Muscle of leg (tissue), 11 donors: Measurements from ENCODE around the gene OR52M1. TPM values are rescaled to one million over a fixed set of nuclear protein-coding genes. Genes with fewer than 3 reads are reported as not detected.
"Not testable (repeated sequence)": the region's sequence is repeated elsewhere in the genome, so short reads cannot be mapped to it uniquely, and the experiment has no call there.

ENCODE experiments used
- DNase-seq: peaks from one replicate; pipeline ENCODE4 v3.0.0; 2013
- H3K27ac ChIP-seq: one replicate; pipeline ENCODE4 v1.5.1; 2013; ENCODE audit warnings: mild to moderate bottlenecking, low read length, control low read depth
- H3K27me3 ChIP-seq: one replicate; pipeline ENCODE4 v1.6.1; 2013; ENCODE audit warnings: low read length; ENCODE audit not compliant: control insufficient read depth, insufficient read depth
- H3K36me3 ChIP-seq: one replicate; pipeline ENCODE4 v1.6.1; 2013; ENCODE audit warnings: low read length; ENCODE audit not compliant: control insufficient read depth, insufficient read depth
- H3K4me1 ChIP-seq: one replicate; pipeline ENCODE4 v1.6.1; 2013; ENCODE audit warnings: low read length; ENCODE audit not compliant: control insufficient read depth, insufficient read depth
- H3K4me3 ChIP-seq: one replicate; pipeline ENCODE4 v1.5.1; 2013; ENCODE audit warnings: low read length, control low read depth
- H3K9me3 ChIP-seq: replicated peaks from 2 replicates; pipeline ENCODE4 v1.6.1; 2013; ENCODE audit warnings: low read depth, low read length; ENCODE audit not compliant: control insufficient read depth
- WGBS: methylation state at CpG from one replicate; pipeline ENCODE4 v1.1.5; 2013; ENCODE audit warnings: missing lambda C conversion rate; ENCODE audit not compliant: insufficient coverage; 5-methylcytosine and 5-hydroxymethylcytosine counted together
- polyA plus RNA-seq, 8 donors: library from polyadenylated mRNA; unstranded; fragments of 120-200 nt; gene quantifications; one replicate each; pipeline versions ENCODE4 v1.2.1 to v1.2.3, GENCODE V29; 2013; ENCODE audit warnings: inconsistent platforms in 1 of 8, low replicate concordance in 1 of 8; ENCODE audit not compliant: insufficient read length in 8 of 8, insufficient read depth in 1 of 8
- total RNA-seq: library from RNA; stranded (reverse); fragments of 120-200 nt; gene quantifications from one replicate; pipeline ENCODE4 v1.2.4, GENCODE V29; 2013

The OR52M1 gene
- total and polyA plus RNA-seq, 9 donors = not detected

DNA sequence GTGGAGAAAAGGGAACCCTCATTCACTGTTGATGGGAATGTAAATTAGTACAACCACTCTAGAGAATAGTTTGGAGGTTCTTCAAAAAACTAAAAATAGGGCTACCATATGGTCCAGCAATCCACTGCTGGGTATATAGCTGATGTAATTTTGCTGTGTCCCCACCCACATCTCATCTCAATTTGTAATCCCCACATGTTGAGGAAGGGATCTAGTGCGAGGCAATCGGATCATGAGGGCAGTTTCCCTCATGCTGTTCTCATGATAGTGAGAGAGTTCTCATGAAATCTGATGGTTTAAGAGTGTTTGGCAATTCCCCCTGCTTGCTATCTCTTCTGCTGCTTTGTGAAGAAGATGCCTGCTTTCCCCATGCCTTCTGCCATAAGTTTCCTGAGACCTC is 17.1 kb upstream of the OR52M1 start:
- no peaks in the 10 kb centered on the region for H3K9me3 ChIP-seq
- no peaks in the 10 kb centered on the region for H3K27me3 ChIP-seq
- H3K36me3 ChIP-seq = no peaks in the 10 kb centered on the region
- H3K4me3 ChIP-seq = no peak overlapping the region
- WGBS = no CpG with 5 or more reads among the region's 2 CpGs
- H3K27ac ChIP-seq = no peak overlapping the region
- H3K4me1 ChIP-seq = no peaks in the 10 kb centered on the region
- no peak for DNase-seq

DNA sequence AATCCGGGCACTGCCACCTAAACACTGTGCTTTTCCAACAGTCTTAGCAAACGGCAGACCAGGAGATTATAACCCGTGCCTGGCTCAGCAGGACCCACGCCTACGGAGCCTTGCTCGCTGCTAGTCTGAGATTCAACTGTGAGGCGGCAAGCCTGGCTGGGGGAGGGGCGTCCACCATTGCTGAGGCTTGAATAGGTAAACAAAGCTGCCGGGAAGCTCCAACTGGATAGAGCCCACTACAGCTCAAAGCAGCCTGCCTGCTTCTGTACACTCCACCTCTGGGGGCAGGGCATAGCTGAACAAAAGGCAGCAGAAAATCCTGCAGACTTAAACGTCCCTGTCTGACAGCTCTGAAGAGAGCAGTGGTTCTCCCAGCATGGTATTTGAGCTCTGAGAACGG is 13.3 kb upstream of the OR52M1 start:
- not testable (repeated sequence) for H3K27ac ChIP-seq, H3K4me3 ChIP-seq, H3K4me1 ChIP-seq, H3K36me3 ChIP-seq, H3K27me3 ChIP-seq, H3K9me3 ChIP-seq, DNase-seq
- 81% methylated on average over 7 of the region's 11 CpGs for WGBS

DNA sequence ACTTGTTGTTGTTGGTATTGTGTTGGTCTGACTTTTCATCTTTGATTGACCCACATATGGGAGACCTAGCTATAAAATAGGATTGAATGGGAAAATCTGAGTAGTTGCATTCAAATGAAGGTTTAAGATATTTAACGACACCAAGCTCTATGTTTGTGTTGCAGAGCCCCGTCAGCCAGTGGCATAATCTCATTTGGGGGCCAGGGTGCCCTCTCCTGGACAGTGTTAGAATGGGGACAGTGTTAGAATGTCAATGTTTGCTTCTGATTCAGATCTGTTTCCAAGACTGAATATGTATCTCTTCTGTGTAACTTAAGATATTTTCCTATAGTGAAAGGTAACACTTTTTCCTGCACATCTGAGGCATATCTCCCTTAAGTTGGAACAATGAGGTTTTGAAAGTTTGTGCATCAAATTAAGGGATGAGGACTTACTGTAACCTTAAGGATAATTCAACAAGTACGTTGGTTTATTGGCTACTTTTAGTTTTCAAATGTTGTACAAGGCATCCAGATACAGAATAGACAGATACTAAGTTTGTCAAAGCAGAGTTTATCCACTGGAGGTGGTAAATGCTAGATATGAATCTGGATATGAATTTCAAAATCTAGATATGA is 5.3 kb upstream of the OR52M1 start:
- no peak overlapping the region for H3K4me3 ChIP-seq
- WGBS = no CpG with 5 or more reads among the region's 3 CpGs
- H3K27ac ChIP-seq = no peak overlapping the region
- no peaks in the 10 kb centered on the region for H3K27me3 ChIP-seq
- no peaks in the 10 kb centered on the region for H3K4me1 ChIP-seq
- no peaks in the 10 kb centered on the region for H3K9me3 ChIP-seq
- peak; percentile 3 for DNase-seq
- no peaks in the 10 kb centered on the region for H3K36me3 ChIP-seq

DNA sequence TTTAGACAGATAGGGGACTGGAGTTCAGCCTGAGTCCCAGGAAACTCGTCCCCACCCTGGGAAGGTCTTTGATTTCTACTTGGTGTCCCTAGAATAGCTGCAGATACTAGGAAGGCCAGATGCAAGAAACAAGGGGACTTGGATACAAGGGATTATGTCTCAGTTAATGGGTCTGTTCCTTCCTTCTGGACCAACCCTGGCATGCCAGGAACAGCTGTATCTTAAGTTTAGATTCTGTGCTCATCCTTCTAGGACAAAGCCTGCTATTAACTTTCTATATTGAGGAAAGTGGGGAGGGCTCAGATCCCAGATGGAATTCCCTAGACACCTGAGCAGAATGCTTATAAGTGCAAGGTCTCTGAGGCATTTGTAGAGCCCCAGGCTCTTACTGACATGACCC is 3.9 kb upstream of the OR52M1 start:
- no peak for DNase-seq
- H3K27ac ChIP-seq = no peak overlapping the region
- H3K27me3 ChIP-seq = no peaks in the 10 kb centered on the region
- H3K4me1 ChIP-seq = no peaks in the 10 kb centered on the region
- H3K9me3 ChIP-seq = no peaks in the 10 kb centered on the region
- no CpG with 5 or more reads among the region's 1 CpG for WGBS
- H3K36me3 ChIP-seq = no peaks in the 10 kb centered on the region
- no peak overlapping the region for H3K4me3 ChIP-seq

DNA sequence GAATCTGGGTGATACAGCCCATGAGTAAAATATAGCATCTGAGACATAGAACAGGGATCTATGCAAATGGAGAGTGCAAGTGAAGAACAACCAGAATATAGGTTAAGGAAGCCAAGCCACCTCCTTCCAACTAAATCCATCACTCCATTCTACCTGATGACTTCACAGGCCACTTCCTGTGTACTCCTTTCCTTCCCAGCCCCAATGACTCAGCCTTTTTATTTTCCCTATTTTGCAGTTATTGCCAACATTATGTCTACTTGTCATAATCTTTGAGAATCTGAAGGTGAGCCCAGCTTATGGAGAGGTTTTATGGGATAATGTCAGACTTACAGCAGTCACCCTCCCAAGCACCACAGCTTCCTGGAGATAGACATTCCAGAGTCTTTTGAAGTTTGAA is 1.4 kb upstream of the OR52M1 start:
- no peaks in the 10 kb centered on the region for H3K9me3 ChIP-seq
- no peaks in the 10 kb centered on the region for H3K27me3 ChIP-seq
- no peak for DNase-seq
- no peaks in the 10 kb centered on the region for H3K36me3 ChIP-seq
- no peak overlapping the region for H3K27ac ChIP-seq
- H3K4me1 ChIP-seq = no peaks in the 10 kb centered on the region
- no peak overlapping the region for H3K4me3 ChIP-seq

DNA sequence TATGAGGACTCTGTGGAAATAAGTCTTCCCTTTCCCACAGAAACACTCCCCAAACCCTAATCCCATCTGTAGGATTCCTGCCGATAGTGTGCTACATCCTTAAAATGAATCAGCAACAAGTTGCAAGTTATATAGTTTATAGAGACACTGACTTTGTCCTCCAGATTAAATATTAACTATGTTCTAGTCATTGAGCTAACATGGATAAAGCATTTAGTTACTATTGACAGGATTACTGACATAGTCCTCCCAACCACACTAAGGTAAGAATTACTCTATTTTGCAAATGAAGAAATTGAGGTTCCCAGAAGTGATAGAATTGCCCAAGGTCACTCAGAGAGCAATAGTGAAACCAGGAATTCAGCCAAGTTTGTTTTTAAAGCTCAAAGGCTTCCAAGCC is 1.9 kb downstream of the OR52M1 start:
- Histone ChIP-seq H3K9me3 (peaks cover 15% of the 10 kb centered on the region), H3K4me3 (no peak overlapping the region), H3K27ac (no peak overlapping the region), H3K36me3 (no peaks in the 10 kb centered on the region), H3K27me3 (no peaks in the 10 kb centered on the region), H3K4me1 (no peaks in the 10 kb centered on the region)
- WGBS = no CpG with 5 or more reads among the region's 1 CpG
- DNase-seq = no peak

DNA sequence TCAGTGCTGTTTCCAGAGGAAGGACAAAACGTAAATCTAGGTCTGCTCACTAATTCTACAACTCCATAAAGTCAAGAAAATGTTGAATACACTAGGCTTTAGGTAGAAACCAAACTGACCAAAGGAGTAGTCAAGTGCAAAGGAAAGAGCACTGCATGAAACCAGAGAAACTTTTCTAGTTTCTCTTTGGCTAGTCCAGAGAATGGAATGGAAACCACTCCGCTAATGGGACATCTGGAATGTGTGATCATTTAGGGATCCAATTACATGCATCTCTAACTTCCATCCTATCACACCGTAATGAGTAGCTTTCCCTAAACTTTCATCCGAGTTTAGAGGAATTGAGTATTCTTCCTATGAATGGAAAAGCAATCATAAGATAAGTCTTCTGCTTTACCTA is 2.4 kb downstream of the OR52M1 start:
- Histone ChIP-seq H3K27ac (no peak overlapping the region), H3K4me3 (no peak overlapping the region), H3K4me1 (no peaks in the 10 kb centered on the region), H3K27me3 (no peaks in the 10 kb centered on the region), H3K36me3 (no peaks in the 10 kb centered on the region), H3K9me3 (peaks cover 19% of the 10 kb centered on the region)
- DNase-seq = no peak
- no CpG with 5 or more reads among the region's 4 CpGs for WGBS

DNA sequence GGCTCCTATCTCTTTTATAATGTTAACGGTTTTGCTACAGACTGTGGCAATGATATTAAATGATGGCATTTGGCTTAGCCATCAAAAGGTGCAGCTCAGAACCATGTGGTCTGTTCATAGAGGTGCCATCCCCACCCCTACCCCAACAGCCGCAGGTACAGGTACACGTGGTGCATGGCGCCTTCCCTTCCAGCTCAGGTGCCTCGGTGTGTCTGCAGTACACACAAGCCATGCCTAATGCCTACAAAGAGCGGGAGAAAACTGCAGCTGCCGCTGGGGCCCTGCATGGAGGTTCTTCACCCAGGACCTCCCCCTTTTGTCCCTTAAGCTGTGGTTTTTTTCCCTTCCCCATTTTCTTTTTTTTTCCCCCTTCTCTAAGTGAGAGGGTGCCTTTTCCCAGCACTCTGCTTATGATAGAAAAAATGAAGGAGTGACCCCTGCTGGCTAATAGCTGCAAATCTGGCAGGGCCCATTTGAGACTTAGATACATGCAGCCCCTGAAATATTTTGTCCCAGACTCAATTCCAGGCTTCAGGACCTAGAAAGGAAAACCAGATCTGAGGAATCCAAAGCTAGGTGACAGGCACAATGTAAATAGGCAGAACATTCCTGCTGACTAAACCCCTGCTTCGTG is 6.5 kb downstream of the OR52M1 start:
- no peaks in the 10 kb centered on the region for H3K36me3 ChIP-seq
- H3K4me3 ChIP-seq = no peak overlapping the region
- H3K9me3 ChIP-seq = peaks cover 24% of the 10 kb centered on the region
- no peak for DNase-seq
- H3K27me3 ChIP-seq = no peaks in the 10 kb centered on the region
- H3K27ac ChIP-seq = no peak overlapping the region
- no peaks in the 10 kb centered on the region for H3K4me1 ChIP-seq
- 81% methylated on average over 6 of the region's 8 CpGs for WGBS

DNA sequence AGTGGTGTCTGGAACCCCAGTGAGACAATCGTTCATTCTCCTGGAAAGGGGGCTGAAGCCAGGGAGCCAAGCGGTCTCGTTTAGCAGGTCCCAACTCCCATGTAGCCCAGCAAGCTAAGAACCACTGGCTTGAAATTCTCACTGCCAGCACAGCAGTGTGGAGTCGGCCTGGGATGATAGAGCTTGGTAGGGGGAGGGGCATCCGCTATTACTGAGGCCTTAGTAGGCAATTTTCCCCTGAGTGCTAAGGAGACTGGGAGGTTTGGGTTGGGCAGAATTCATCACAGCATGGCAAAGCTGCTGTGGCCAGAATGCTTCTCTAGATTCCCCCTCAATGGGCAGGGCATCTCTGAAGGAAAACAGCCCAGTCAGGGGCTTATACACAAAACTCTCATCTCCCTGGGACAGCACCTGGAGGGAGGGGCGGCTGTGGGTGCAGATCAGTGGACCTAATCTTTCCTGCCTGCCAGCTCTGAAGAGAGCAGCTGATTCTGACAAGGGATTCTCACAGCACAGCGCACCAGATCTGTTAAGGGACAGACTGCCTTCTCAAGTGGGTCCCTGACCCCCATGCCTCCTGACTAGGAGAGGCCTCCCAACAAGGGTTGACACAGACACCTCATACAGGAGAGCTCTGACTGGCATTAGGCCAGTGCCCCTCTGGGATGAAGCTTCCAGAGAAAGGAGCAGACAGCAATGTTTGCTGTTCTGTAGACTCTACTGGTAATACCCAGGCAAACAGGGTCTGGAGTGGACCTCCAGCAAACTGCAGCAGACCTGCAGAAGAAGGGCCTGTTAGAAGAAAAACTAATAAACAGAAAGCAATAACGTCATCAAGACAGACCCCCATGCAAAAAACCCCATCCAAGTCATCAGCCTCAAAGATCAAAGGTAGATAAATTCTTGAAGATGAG is 14.8 kb downstream of the OR52M1 start:
- 62% methylated on average over 6 of the region's 8 CpGs for WGBS
- Histone ChIP-seq H3K9me3 (peaks cover 6% of the 10 kb centered on the region), H3K4me1 (no peaks in the 10 kb centered on the region), H3K4me3 (no peak overlapping the region), H3K36me3 (no peaks in the 10 kb centered on the region), H3K27me3 (no peaks in the 10 kb centered on the region), H3K27ac (no peak overlapping the region)
- DNase-seq = no peak

DNA sequence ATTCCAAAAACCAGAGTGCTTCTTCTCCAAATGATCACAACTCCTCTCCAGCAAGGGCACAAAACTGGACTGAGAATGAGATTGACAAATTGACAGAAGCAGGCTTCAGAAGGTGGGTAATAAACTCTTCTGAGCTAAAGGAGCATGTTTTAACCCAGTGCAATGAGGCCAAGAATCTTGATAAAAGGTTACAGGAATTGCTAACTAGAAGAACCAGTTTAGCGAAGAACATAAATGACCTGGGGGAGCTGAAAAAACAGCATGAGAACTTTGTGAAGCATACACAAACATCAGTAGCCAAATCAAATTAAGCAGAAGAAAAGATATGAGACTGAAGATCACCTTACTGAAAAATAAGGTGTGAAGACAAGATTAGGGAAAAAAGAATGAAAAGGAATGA is 15.5 kb downstream of the OR52M1 start:
- Histone ChIP-seq H3K4me1 (no peaks in the 10 kb centered on the region), H3K9me3 (peaks cover 6% of the 10 kb centered on the region), H3K27me3 (no peaks in the 10 kb centered on the region), H3K27ac (no peak overlapping the region), H3K36me3 (no peaks in the 10 kb centered on the region), H3K4me3 (no peak overlapping the region)
- no CpG with 5 or more reads among the region's 1 CpG for WGBS
- no peak for DNase-seq
